GM12878 (cell line): ENCODE data around the gene PREP. TPM values are rescaled to one million over a fixed set of nuclear protein-coding genes. Genes with fewer than 3 reads are reported as not detected.

ENCODE experiments used
- ATAC-seq: fragments of 200-7000 bp; cut with Tn5 transposase; 3 replicates; pipeline ENCODE4 v1.9.1; 2020; ENCODE audit warnings: mild to moderate bottlenecking, moderate library complexity
- BruUV-seq: library from RNA; stranded (reverse); fragments of 400-500 nt; replicated peaks from 2 replicates; lab custom pipeline; 2021; lab: Mats Ljungman, UMichigan
- CTCF ChIA-PET: fragments of 300-600 bp; sonication (Branson Sonifier 250); formaldehyde crosslinking; extraction: SDS; loops from one replicate; lab custom pipeline; 2021; ENCODE audit warnings: inconsistent platforms; lab: Yijun Ruan, JAX
- POLR2A ChIA-PET: fragments of 350-600 bp; formaldehyde crosslinking; extraction: SDS; loops from one replicate; lab custom pipeline; 2021; ENCODE audit warnings: inconsistent platforms; lab: Charles Lee
- RAD21 ChIA-PET: fragments of 300-600 bp; sonication (Branson Sonifier 250); formaldehyde crosslinking; loops from one replicate; lab custom pipeline; 2023; ENCODE audit warnings: antibody characterized with exemption; ENCODE audit not compliant: unreplicated experiment; lab: Charles Lee
- SMC1A ChIA-PET: fragments of 300-600 bp; sonication (Branson Sonifier 250); formaldehyde crosslinking; loops from one replicate; lab custom pipeline; 2023; ENCODE audit not compliant: unreplicated experiment, uncharacterized antibody; lab: Charles Lee
- DNase-seq: peaks from one replicate; pipeline ENCODE4 v3.0.0-alpha.2; 2011; ENCODE audit warnings: low read depth, low spot score
- FAIRE-seq: peaks from 3 replicates; lab custom pipeline; 2011; peaks lifted over from hg19 to GRCh38; lab: Jason Lieb, UNC
- H2AFZ ChIP-seq: 2 replicates; pipeline ENCODE4 v1.6.0; 2011; ENCODE audit warnings: low read depth, low read length, control low read depth; ENCODE audit not compliant: control insufficient read depth
- H3K27ac ChIP-seq: 2 replicates; pipeline ENCODE4 v1.5.1; 2011; ENCODE audit warnings: control low read depth; ENCODE audit not compliant: control insufficient read depth, insufficient read depth
- H3K27me3 ChIP-seq, 2 experiments: replicated peaks in 1 of 2; 2 replicates each; pipeline versions ENCODE4 v1.6.0 to v1.6.1; 2011; ENCODE audit warnings: low read length in 1 of 2; ENCODE audit not compliant: control insufficient read depth in 2 of 2, insufficient read depth in 2 of 2
- H3K36me3 ChIP-seq, 2 experiments: 2 replicates each; pipeline ENCODE4 v1.5.1; 2011; ENCODE audit warnings: low read length in 1 of 2; ENCODE audit not compliant: control insufficient read depth in 2 of 2, insufficient read depth in 2 of 2
- H3K4me1 ChIP-seq: 2 replicates; pipeline ENCODE4 v1.6.1; 2011; ENCODE audit warnings: mild to moderate bottlenecking, low read length, moderate library complexity, mixed read lengths; ENCODE audit not compliant: control insufficient read depth, insufficient read depth
- H3K4me2 ChIP-seq: 2 replicates; pipeline ENCODE4 v1.6.0; 2011; ENCODE audit warnings: control low read depth; ENCODE audit not compliant: control insufficient read depth, insufficient read depth
- H3K4me3 ChIP-seq: fragments of 200-600 bp; sonication (generic); 2 replicates; pipeline ENCODE4 v1.5.1; 2016
- H3K79me2 ChIP-seq: 2 replicates; pipeline ENCODE4 v1.6.0; 2011; ENCODE audit warnings: low read length; ENCODE audit not compliant: control insufficient read depth, insufficient read depth
- H3K9ac ChIP-seq: 2 replicates; pipeline ENCODE4 v1.8.0; 2011; ENCODE audit warnings: low read length, control low read depth, mixed read lengths; ENCODE audit not compliant: control insufficient read depth, insufficient read depth
- H3K9me3 ChIP-seq: replicated peaks from 3 replicates; pipeline ENCODE4 v1.5.1; 2011; ENCODE audit warnings: mild to moderate bottlenecking, low read length; ENCODE audit not compliant: control insufficient read depth, insufficient read depth
- H4K20me1 ChIP-seq: 2 replicates; pipeline ENCODE4 v1.6.0; 2011; ENCODE audit not compliant: control insufficient read depth, insufficient read depth
- CBFB ChIP-seq: IDR thresholded peaks from 2 replicates; pipeline ENCODE4 v1.6.1; 2016; ENCODE audit warnings: antibody characterized with exemption, low read depth
- CHD4 ChIP-seq: fragments of 200-600 bp; sonication (generic); IDR thresholded peaks from 2 replicates; pipeline ENCODE4 v1.6.1; 2016; ENCODE audit warnings: mild to moderate bottlenecking
- CREB1 ChIP-seq: IDR thresholded peaks from 2 replicates; pipeline ENCODE4 v1.6.1; 2012; ENCODE audit warnings: low read depth, mild to moderate bottlenecking, inconsistent platforms
- CTCF ChIP-seq, 3 experiments: IDR thresholded peaks in 2 of 3; conservative IDR thresholded peaks in 1 of 3; 2 replicates each; pipeline ENCODE4 v1.5.1; 2011; ENCODE audit warnings: low read depth in 3 of 3, low read length in 3 of 3, mild to moderate bottlenecking in 3 of 3, control low read depth in 2 of 3, moderate library complexity in 2 of 3, inconsistent platforms in 1 of 3, mixed read lengths in 1 of 3; ENCODE audit not compliant: control insufficient read depth in 2 of 3, insufficient read depth in 1 of 3; ENCODE audit errors: extremely low read depth in 1 of 3
- FOXK2 ChIP-seq: fragments of 450-650 bp; IDR thresholded peaks from 2 replicates; pipeline ENCODE4 v1.6.1; 2017; ENCODE audit warnings: mild to moderate bottlenecking, moderate library complexity
- IKZF1 ChIP-seq: fragments of 450-650 bp; conservative IDR thresholded peaks from 2 replicates; pipeline ENCODE4 v1.6.1; 2017; ENCODE audit warnings: antibody characterized with exemption, mild to moderate bottlenecking
- SREBF2 ChIP-seq: IDR thresholded peaks from 2 replicates; pipeline ENCODE4 v1.6.1; 2012; ENCODE audit warnings: mild to moderate bottlenecking, low read length
- STAT1 ChIP-seq: fragments of 450-650 bp; conservative IDR thresholded peaks from 2 replicates; pipeline ENCODE4 v1.6.1; 2014; ENCODE audit warnings: antibody characterized with exemption, mild to moderate bottlenecking
- TARDBP ChIP-seq: IDR thresholded peaks from 2 replicates; pipeline ENCODE4 v1.6.1; 2016; ENCODE audit warnings: borderline replicate concordance
- ZNF217 ChIP-seq: fragments of 450-650 bp; IDR thresholded peaks from 2 replicates; pipeline ENCODE4 v1.6.1; 2017; ENCODE audit warnings: antibody characterized with exemption, mild to moderate bottlenecking
- in situ Hi-C: fragments of 300-500 bp; cut with MboI; formaldehyde crosslinking; loops from 9 replicates; pipeline ENCODE4 v1.14.3; 2018; ENCODE audit warnings: mixed read lengths
- intact Hi-C: fragments of 100-400 bp; cut with micrococcal nuclease; formaldehyde crosslinking; loops from one replicate; pipeline ENCODE4 v1.14.2; 2022; ENCODE audit not compliant: unreplicated experiment
- polyA plus RNA-seq, 11 experiments: library from polyadenylated mRNA; depleted of rRNA in 4 of 11; unstranded in 6 of 11; stranded (reverse) in 5 of 11; fragments of >200 nt; fragmentation: Nextera tagmentation in 4 of 11; fragmentation: Illumina TruSeq in 1 of 11; extraction: Ambion mirVana in 4 of 11; extraction: Trizol in 1 of 11; gene quantifications; 1 replicate in 1 of 11; 2 replicates in 10 of 11; pipeline versions ENCODE4 v1.2.1 to v1.2.3, GENCODE V29; 2011 to 2016; ENCODE audit warnings: inconsistent platforms in 2 of 11, missing spikeins in 2 of 11, low read depth in 1 of 11
- total RNA-seq, 4 experiments: library from RNA; depleted of rRNA in 3 of 4; stranded (reverse); fragments of >200 nt in 3 of 4; fragmentation: Illumina TruSeq in 1 of 4; extraction: Trizol in 1 of 4; gene quantifications; 2 replicates each; pipeline versions ENCODE4 v1.2.1 to v1.2.3, GENCODE V29; 2013 to 2021

Gene PREP
- total and polyA plus RNA-seq, 10 of the 15 experiments (the other 5 are each of a cell fraction or from before 2014, with no cell fraction given): 6.5 to 33.6 (median 18.1) TPM

- Histone ChIP-seq H3K79me2 (no peaks in the 10 kb centered on the region), H3K9ac (no peak overlapping the region), H3K4me1 (no peaks in the 10 kb centered on the region), H3K36me3 (peaks cover 0 to 2% of the 10 kb centered on the region in 2 experiments; a peak in 2 of 4 replicates), H3K4me3 (no peak overlapping the region), H4K20me1 (no peaks in the 10 kb centered on the region), H3K4me2 (no peak overlapping the region), H3K27ac (no peak overlapping the region), H3K9me3 (no peaks in the 10 kb centered on the region), H3K27me3 (no peaks in the 10 kb centered on the region), H2AFZ (no peak overlapping the region)
- ChIA-PET SMC1A (interaction anchor here (1.4 kb wide), 1 partner anchor 13 kb away, joined by 3 read pairs; no protein-coding TSS in a partner anchor), RAD21 (no interaction called here), POLR2A (no interaction called here), CTCF (interaction anchor here (1.5 kb wide), 1 partner anchor 11 kb away, joined by 3 read pairs; no protein-coding TSS in a partner anchor)
- no TSS peak for BruUV-seq
- in situ Hi-C loops: no loop called here
- ATAC-seq (no peak), DNase-seq (no peak), FAIRE-seq (no peak)
- TF ChIP-seq CHD4 (no peak), FOXK2 (no peak), CREB1 (no peak), TARDBP (no peak), STAT1 (no peak), SREBF2 (no peak), CBFB (no peak), CTCF (IDR thresholded peaks at IDR 0.05 in 2 of 3, conservative IDR thresholded peaks at IDR 0.05 in 1 of 3; ENCODE audit: control insufficient read depth in 2 of 3, extremely low read depth in 1 of 3, insufficient read depth in 1 of 3, low read depth in 3 of 3, low read length in 3 of 3) (no peak), IKZF1 (no peak), ZNF217 (no peak)
- intact Hi-C loops: no loop called here
Measured at GRCh38 chr6:105304825-105305224, 98.1 kb downstream of the PREP start.
